Mesenchymal stem cell (in vitro differentiated cells and primary cell): Measurements from ENCODE around the gene NUP98.
"Not testable (repeated sequence)": the region's sequence is repeated elsewhere in the genome, so short reads cannot be mapped to it uniquely, and the experiment has no call there.

Source experiments
- DNase-seq: peaks from one replicate; pipeline ENCODE4 v3.0.0-alpha.2; 2013
- H2AFZ ChIP-seq: one replicate; pipeline ENCODE4 v1.6.1; 2013; ENCODE audit warnings: low read depth, mild to moderate bottlenecking, control low read depth, inconsistent platforms, low read length, moderate library complexity
- H2AK5ac ChIP-seq: 2 replicates; pipeline ENCODE4 v1.6.1; 2013; ENCODE audit warnings: low read length, moderate library complexity, mild to moderate bottlenecking, inconsistent platforms; ENCODE audit not compliant: severe bottlenecking
- H2BK120ac ChIP-seq: one replicate; pipeline ENCODE4 v1.6.1; 2013; ENCODE audit warnings: low read depth, mild to moderate bottlenecking, inconsistent platforms, low read length, moderate library complexity
- H2BK12ac ChIP-seq, 2 experiments: one replicate each; pipeline ENCODE4 v1.6.1; 2013; ENCODE audit warnings: inconsistent platforms in 2 of 2, low read length in 2 of 2, mild to moderate bottlenecking in 2 of 2, moderate library complexity in 2 of 2, control low read depth in 1 of 2
- H2BK15ac ChIP-seq: one replicate; pipeline ENCODE4 v1.6.1; 2013; ENCODE audit warnings: mild to moderate bottlenecking, low read depth, inconsistent platforms; ENCODE audit not compliant: poor library complexity, severe bottlenecking
- H2BK5ac ChIP-seq: 2 replicates; pipeline ENCODE4 v1.6.1; 2013; ENCODE audit warnings: low read depth, mild to moderate bottlenecking, low read length, control low read depth, inconsistent platforms; ENCODE audit not compliant: poor library complexity, severe bottlenecking
- H3K14ac ChIP-seq, 2 experiments: one replicate each; pipeline ENCODE4 v1.6.1; 2013; ENCODE audit warnings: inconsistent platforms in 2 of 2, low read length in 2 of 2, control low read depth in 1 of 2, mild to moderate bottlenecking in 1 of 2, moderate library complexity in 1 of 2
- H3K18ac ChIP-seq, 2 experiments: one replicate each; pipeline ENCODE4 v1.6.1; 2013; ENCODE audit warnings: inconsistent platforms in 2 of 2, low read length in 2 of 2, control low read depth in 1 of 2, low read depth in 1 of 2, mild to moderate bottlenecking in 1 of 2
- H3K23ac ChIP-seq, 2 experiments: one replicate each; pipeline ENCODE4 v1.6.1; 2013; ENCODE audit warnings: inconsistent platforms in 2 of 2, low read length in 2 of 2, mild to moderate bottlenecking in 2 of 2, moderate library complexity in 2 of 2, control low read depth in 1 of 2
- H3K27ac ChIP-seq: 2 replicates; pipeline ENCODE4 v1.5.1; 2013; ENCODE audit warnings: mild to moderate bottlenecking, moderate library complexity, low read length, control low read depth, inconsistent platforms; ENCODE audit not compliant: poor library complexity, severe bottlenecking
- H3K27me3 ChIP-seq, 2 experiments: 2 replicates each; pipeline versions ENCODE4 v1.6.1 to v1.7.0; 2013; ENCODE audit warnings: low read length in 2 of 2, mild to moderate bottlenecking in 2 of 2, moderate library complexity in 2 of 2, control low read depth in 1 of 2, inconsistent platforms in 1 of 2; ENCODE audit not compliant: control insufficient read depth in 1 of 2, insufficient read depth in 1 of 2
- H3K36me3 ChIP-seq, 2 experiments: 2 replicates each; pipeline versions ENCODE4 v1.6.1 to v1.7.0; 2013; ENCODE audit warnings: low read length in 2 of 2, control low read depth in 1 of 2, inconsistent platforms in 1 of 2, low read depth in 1 of 2, mild to moderate bottlenecking in 1 of 2; ENCODE audit not compliant: insufficient read depth in 2 of 2, control insufficient read depth in 1 of 2
- H3K4ac ChIP-seq, 2 experiments: one replicate each; pipeline ENCODE4 v1.6.1; 2013; ENCODE audit warnings: inconsistent platforms in 2 of 2, low read length in 2 of 2, mild to moderate bottlenecking in 2 of 2, moderate library complexity in 2 of 2, control low read depth in 1 of 2, low read depth in 1 of 2
- H3K4me1 ChIP-seq: 2 replicates; pipeline ENCODE4 v1.6.1; 2013; ENCODE audit warnings: low read depth, low read length, control low read depth; ENCODE audit not compliant: control insufficient read depth, insufficient read depth
- H3K4me2 ChIP-seq: 2 replicates; pipeline ENCODE4 v1.6.1; 2013; ENCODE audit warnings: low read length, mild to moderate bottlenecking, inconsistent platforms; ENCODE audit not compliant: poor library complexity, severe bottlenecking
- H3K4me3 ChIP-seq, 2 experiments: 2 replicates each; pipeline versions ENCODE4 v1.5.1 to v1.7.0; 2013; ENCODE audit warnings: low read length in 2 of 2, mild to moderate bottlenecking in 2 of 2, control low read depth in 1 of 2, low read depth in 1 of 2; ENCODE audit not compliant: insufficient read depth in 1 of 2
- H3K79me1 ChIP-seq: replicated peaks from 2 replicates; pipeline ENCODE4 v1.6.1; 2013; ENCODE audit warnings: mild to moderate bottlenecking, control low read depth, low read length, inconsistent platforms; ENCODE audit not compliant: poor library complexity, severe bottlenecking
- H3K9ac ChIP-seq: 2 replicates; pipeline ENCODE4 v1.7.0; 2013; ENCODE audit warnings: mild to moderate bottlenecking, low read length, moderate library complexity
- H3K9me3 ChIP-seq: 2 replicates; pipeline ENCODE4 v1.7.0; 2013; ENCODE audit warnings: mild to moderate bottlenecking, low read length; ENCODE audit not compliant: control insufficient read depth
- H4K8ac ChIP-seq: one replicate; pipeline ENCODE4 v1.6.1; 2013; ENCODE audit warnings: inconsistent platforms, mild to moderate bottlenecking, low read length, moderate library complexity
- H4K91ac ChIP-seq: one replicate; pipeline ENCODE4 v1.6.1; 2013; ENCODE audit warnings: mild to moderate bottlenecking, low read length, inconsistent platforms
- WGBS: methylation state at CpG from one replicate; pipeline ENCODE4 v1.1.7; 2013; ENCODE audit warnings: mixed read lengths; 5-methylcytosine and 5-hydroxymethylcytosine counted together

Gene NUP98

DNA sequence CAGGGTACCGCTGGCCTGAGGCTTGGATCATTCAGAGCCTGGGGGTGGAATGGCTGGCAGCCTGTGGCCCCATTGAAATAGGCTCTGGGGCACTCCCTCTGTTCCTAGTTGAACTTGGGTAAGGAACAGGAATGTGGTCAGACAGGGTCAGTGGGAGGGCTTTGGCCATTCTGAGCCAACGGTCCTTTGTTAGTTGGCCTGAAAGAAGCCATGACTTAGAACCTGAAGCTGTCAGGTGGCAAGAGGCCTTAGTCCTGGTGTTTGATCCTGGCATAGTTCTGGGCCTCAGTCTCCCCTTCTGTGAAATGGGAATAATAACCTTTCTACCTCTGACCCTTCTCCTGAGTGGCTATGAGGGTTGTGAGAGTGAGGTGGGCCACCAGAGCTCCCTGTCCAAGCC is 19.3 kb upstream of the NUP98 start:
- Histone ChIP-seq H4K8ac (no peak overlapping the region), H3K14ac (no peak overlapping the region), H3K79me1 (peaks cover 12% of the 10 kb centered on the region), H3K27me3 (no peaks in the 10 kb centered on the region), H2BK12ac (no peak overlapping the region), H2AK5ac (no peak overlapping the region), H3K23ac (no peak overlapping the region), H2AFZ (no peak overlapping the region), H3K36me3 (peaks cover 8 to 16% of the 10 kb centered on the region in 2 experiments), H3K9me3 (no peaks in the 10 kb centered on the region), H3K9ac (no peak overlapping the region), H4K91ac (no peak overlapping the region), H3K4me2 (no peak overlapping the region), H3K18ac (no peak overlapping the region), H3K4me1 (no peaks in the 10 kb centered on the region), H3K27ac (no peak overlapping the region), H3K4me3 (no peak overlapping the region), H3K4ac (no peak overlapping the region), H2BK5ac (no peak overlapping the region), H2BK120ac (no peak overlapping the region), H2BK15ac (no peak overlapping the region)
- 94% methylated on average over 1 of the region's 2 CpGs for WGBS
- DNase-seq = no peak

- DNase-seq = no peak
- H2AK5ac ChIP-seq = no peak overlapping the region
- H2BK5ac ChIP-seq = no peak overlapping the region
- H3K27me3 ChIP-seq = no peaks in the 10 kb centered on the region
- H3K4me3 ChIP-seq = no peak overlapping the region
- no peaks in the 10 kb centered on the region for H3K9me3 ChIP-seq
- WGBS = 88% methylated on average over 4 of the region's 4 CpGs
- no peak overlapping the region for H3K18ac ChIP-seq
- no peak overlapping the region for H4K8ac ChIP-seq
- no peak overlapping the region for H4K91ac ChIP-seq
- H3K9ac ChIP-seq = no peak overlapping the region
- H2BK120ac ChIP-seq = no peak overlapping the region
- H3K4me2 ChIP-seq = no peak overlapping the region
- no peak overlapping the region for H3K27ac ChIP-seq
- H3K79me1 ChIP-seq = peaks cover 14% of the 10 kb centered on the region
- peaks cover 3% of the 10 kb centered on the region for H3K4me1 ChIP-seq
- peak overlapping the region in 1 of 2 experiments; percentile 46 for H3K14ac ChIP-seq
- no peak overlapping the region for H2BK12ac ChIP-seq
- H3K23ac ChIP-seq = peak overlapping the region in 1 of 2 experiments; percentile 9
- no peak overlapping the region for H2BK15ac ChIP-seq
- H3K4ac ChIP-seq = no peak overlapping the region
- H3K36me3 ChIP-seq = peaks cover 9 to 13% of the 10 kb centered on the region in 2 experiments
- no peak overlapping the region for H2AFZ ChIP-seq
Observed at GRCh38 chr11:3815845-3816244, 18.5 kb upstream of the NUP98 start.

DNA sequence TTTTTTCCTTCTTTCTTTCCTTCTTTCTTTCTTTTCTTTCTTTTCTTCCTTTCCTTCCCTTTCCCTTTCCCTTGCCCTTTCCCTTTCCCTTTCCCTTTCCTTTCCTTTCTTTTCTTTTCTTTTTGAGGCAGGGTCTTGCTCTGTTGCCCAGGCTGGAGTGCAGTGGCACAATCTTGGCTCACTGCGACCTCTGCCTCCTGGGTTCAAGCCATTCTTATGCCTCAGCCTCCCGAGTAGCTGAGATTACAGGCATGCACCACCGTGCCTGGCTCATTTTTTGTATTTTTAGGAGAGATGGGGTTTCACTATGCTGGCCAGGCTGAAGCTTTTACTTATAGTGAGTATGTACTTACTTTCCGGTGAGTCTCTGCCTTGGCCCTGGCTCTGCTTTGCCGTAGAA is 17.5 kb upstream of the NUP98 start:
- not testable (repeated sequence) for H3K18ac ChIP-seq, H3K4me2 ChIP-seq, H3K4ac ChIP-seq, H3K23ac ChIP-seq, H3K4me3 ChIP-seq, DNase-seq, H3K27me3 ChIP-seq, H4K8ac ChIP-seq, H2BK12ac ChIP-seq, H3K27ac ChIP-seq, H2AK5ac ChIP-seq, H3K9ac ChIP-seq, H3K9me3 ChIP-seq, H4K91ac ChIP-seq, H2BK120ac ChIP-seq, H3K14ac ChIP-seq, H2AFZ ChIP-seq, H2BK5ac ChIP-seq, H3K4me1 ChIP-seq, H2BK15ac ChIP-seq
- Histone ChIP-seq H3K79me1 (peaks cover 14% of the 10 kb centered on the region), H3K36me3 (peaks cover 9 to 12% of the 10 kb centered on the region in 2 experiments)
- 91% methylated on average over 5 of the region's 5 CpGs for WGBS

DNA sequence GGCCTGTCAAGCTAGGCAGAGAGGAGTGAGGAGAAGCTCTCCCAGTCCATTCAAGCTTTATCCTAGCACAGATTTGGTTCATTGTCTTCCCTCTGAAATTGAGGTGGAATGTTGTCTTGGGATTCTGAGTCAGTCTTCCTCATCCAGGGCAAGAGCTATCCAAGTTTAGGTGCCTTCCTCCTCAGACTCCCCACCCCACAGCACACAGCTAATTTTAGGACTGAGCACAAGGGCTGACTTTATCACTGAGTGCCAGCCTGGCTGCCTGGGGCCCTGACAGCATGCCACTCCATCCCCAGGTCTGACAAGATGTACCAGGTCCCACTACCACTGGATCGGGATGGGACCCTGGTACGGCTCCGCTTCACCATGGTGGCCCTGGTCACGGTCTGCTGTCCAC is 13.6 kb upstream of the NUP98 start:
- Histone ChIP-seq H3K27me3 (no peaks in the 10 kb centered on the region), H3K9ac (peak overlapping the region; percentile 65), H2BK12ac (no peak overlapping the region), H2AK5ac (no peak overlapping the region), H3K23ac (no peak overlapping the region), H3K4me3 (peak overlapping the region in 1 of 2 experiments; percentile 11), H4K91ac (no peak overlapping the region), H3K27ac (no peak overlapping the region), H2BK120ac (no peak overlapping the region), H3K9me3 (no peaks in the 10 kb centered on the region), H3K18ac (no peak overlapping the region), H3K4ac (no peak overlapping the region), H3K14ac (no peak overlapping the region), H3K79me1 (peaks cover 6% of the 10 kb centered on the region), H2BK5ac (no peak overlapping the region), H3K4me2 (no peak overlapping the region), H4K8ac (peak overlapping the region; percentile 15), H2BK15ac (no peak overlapping the region), H3K4me1 (peaks cover 5% of the 10 kb centered on the region), H3K36me3 (peaks cover 0 to 9% of the 10 kb centered on the region in 2 experiments), H2AFZ (no peak overlapping the region)
- 97% methylated on average over 4 of the region's 4 CpGs for WGBS
- no peak for DNase-seq
